ENCODE measurements around the gene C20orf173. TPM values are rescaled to one million over a fixed set of nuclear protein-coding genes. Genes with fewer than 3 reads are reported as not detected.

C20orf173 gene
- total RNA-seq, 1 donor from 2014 or later: not detected

GRCh38 chr20:35562541-35563110, 33.2 kb upstream of the C20orf173 start:
- Mint-ChIP-seq H3K36me3 (ENCODE audit: low read depth) (peaks cover 10% of the 10 kb centered on the region), H3K4me1 (ENCODE audit: low read depth) (peaks cover 2% of the 10 kb centered on the region)

GRCh38 chr20:35561671-35562070, 32.2 kb upstream of the C20orf173 start:
- DNase-seq (ENCODE audit: low spot score): peak; percentile 72
- Mint-ChIP-seq H3K4me1 (ENCODE audit: low read depth) (peaks cover 2% of the 10 kb centered on the region), H3K4me3 (ENCODE audit: unreplicated experiment) (no peak overlapping the region), H3K27ac (ENCODE audit: unreplicated experiment) (no peak overlapping the region), H3K36me3 (ENCODE audit: low read depth) (peaks cover 14% of the 10 kb centered on the region), H3K9me3 (ENCODE audit: low read depth) (no peaks in the 10 kb centered on the region), H3K27me3 (ENCODE audit: low read depth) (no peaks in the 10 kb centered on the region)
- TF ChIP-seq, protein P1, sequence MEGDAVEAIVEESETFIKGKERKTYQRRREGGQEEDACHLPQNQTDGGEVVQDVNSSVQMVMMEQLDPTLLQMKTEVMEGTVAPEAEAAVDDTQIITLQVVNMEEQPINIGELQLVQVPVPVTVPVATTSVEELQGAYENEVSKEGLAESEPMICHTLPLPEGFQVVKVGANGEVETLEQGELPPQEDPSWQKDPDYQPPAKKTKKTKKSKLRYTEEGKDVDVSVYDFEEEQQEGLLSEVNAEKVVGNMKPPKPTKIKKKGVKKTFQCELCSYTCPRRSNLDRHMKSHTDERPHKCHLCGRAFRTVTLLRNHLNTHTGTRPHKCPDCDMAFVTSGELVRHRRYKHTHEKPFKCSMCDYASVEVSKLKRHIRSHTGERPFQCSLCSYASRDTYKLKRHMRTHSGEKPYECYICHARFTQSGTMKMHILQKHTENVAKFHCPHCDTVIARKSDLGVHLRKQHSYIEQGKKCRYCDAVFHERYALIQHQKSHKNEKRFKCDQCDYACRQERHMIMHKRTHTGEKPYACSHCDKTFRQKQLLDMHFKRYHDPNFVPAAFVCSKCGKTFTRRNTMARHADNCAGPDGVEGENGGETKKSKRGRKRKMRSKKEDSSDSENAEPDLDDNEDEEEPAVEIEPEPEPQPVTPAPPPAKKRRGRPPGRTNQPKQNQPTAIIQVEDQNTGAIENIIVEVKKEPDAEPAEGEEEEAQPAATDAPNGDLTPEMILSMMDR (IDR thresholded peaks at IDR 0.05): peak; percentile 7

More at GRCh38 chr20:35562541-35563110, 33.2 kb upstream of the C20orf173 start:
- Mint-ChIP-seq H3K9me3 (ENCODE audit: low read depth) (no peaks in the 10 kb centered on the region), H3K4me3 (ENCODE audit: unreplicated experiment) (no peak overlapping the region), H3K27ac (ENCODE audit: unreplicated experiment) (no peak overlapping the region), H3K27me3 (ENCODE audit: low read depth) (peaks cover 3% of the 10 kb centered on the region)
- TF ChIP-seq, protein P1 (IDR thresholded peaks at IDR 0.05): no peak
- DNase-seq (ENCODE audit: low spot score): peak; percentile 70

DNA sequence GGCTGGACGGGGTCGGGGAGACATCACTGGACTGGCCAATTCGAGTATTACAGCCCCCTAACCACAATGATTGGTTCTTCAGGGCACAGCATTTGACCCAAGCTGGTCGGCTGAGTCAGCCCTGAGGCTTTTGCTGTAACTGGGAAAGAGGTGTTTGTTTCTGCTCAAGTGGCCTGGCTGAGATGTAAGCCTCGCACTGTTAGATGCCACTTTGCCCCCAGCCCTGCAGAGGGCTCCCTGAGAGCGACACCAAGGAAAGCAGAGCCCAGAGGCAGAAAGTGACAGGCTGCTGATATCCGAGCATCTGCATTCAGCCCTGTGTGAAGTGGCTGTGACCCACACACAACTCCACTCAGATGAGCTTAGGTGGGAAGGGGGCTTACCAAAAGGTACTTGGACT, 31.8 kb upstream of the C20orf173 start:
- Mint-ChIP-seq H3K36me3 (ENCODE audit: low read depth) (peaks cover 18% of the 10 kb centered on the region), H3K27ac (ENCODE audit: unreplicated experiment) (no peak overlapping the region), H3K27me3 (ENCODE audit: low read depth) (no peaks in the 10 kb centered on the region), H3K9me3 (ENCODE audit: low read depth) (no peaks in the 10 kb centered on the region), H3K4me1 (ENCODE audit: low read depth) (peaks cover 2% of the 10 kb centered on the region), H3K4me3 (ENCODE audit: unreplicated experiment) (no peak overlapping the region)
- TF ChIP-seq, protein P1 (IDR thresholded peaks at IDR 0.05): peak; percentile 58
- peak; percentile 39 for DNase-seq (ENCODE audit: low spot score)

GRCh38 chr20:35560541-35560940, 31.1 kb upstream of the C20orf173 start:
- Mint-ChIP-seq H3K27me3 (ENCODE audit: low read depth) (no peaks in the 10 kb centered on the region), H3K9me3 (ENCODE audit: low read depth) (no peaks in the 10 kb centered on the region), H3K4me3 (ENCODE audit: unreplicated experiment) (no peak overlapping the region), H3K4me1 (ENCODE audit: low read depth) (peaks cover 2% of the 10 kb centered on the region), H3K36me3 (ENCODE audit: low read depth) (peaks cover 18% of the 10 kb centered on the region), H3K27ac (ENCODE audit: unreplicated experiment) (no peak overlapping the region)
- TF ChIP-seq, protein P1 (IDR thresholded peaks at IDR 0.05): no peak
- peak; percentile 59 for DNase-seq (ENCODE audit: low spot score)

GRCh38 chr20:35560105-35560511, 30.7 kb upstream of the C20orf173 start:
- Mint-ChIP-seq H3K9me3 (ENCODE audit: low read depth) (no peaks in the 10 kb centered on the region), H3K4me3 (ENCODE audit: unreplicated experiment) (no peak overlapping the region), H3K36me3 (ENCODE audit: low read depth) (peaks cover 20% of the 10 kb centered on the region), H3K27me3 (ENCODE audit: low read depth) (no peaks in the 10 kb centered on the region), H3K27ac (ENCODE audit: unreplicated experiment) (no peak overlapping the region), H3K4me1 (ENCODE audit: low read depth) (peaks cover 2% of the 10 kb centered on the region)
- no peak for DNase-seq (ENCODE audit: low spot score)
- TF ChIP-seq, protein P1 (IDR thresholded peaks at IDR 0.05): no peak
